GM18519 (cell line): Measurements from ENCODE around the gene LDLRAD4.

ENCODE experiments used
- ATAC-seq: cut with Tn5 transposase; IDR thresholded peaks from one replicate; pipeline ENCODE4 v1.9.1; 2021; ENCODE audit warnings: mild to moderate bottlenecking, moderate library complexity; ENCODE audit not compliant: unreplicated experiment, low FRiP score

Gene LDLRAD4

DNA sequence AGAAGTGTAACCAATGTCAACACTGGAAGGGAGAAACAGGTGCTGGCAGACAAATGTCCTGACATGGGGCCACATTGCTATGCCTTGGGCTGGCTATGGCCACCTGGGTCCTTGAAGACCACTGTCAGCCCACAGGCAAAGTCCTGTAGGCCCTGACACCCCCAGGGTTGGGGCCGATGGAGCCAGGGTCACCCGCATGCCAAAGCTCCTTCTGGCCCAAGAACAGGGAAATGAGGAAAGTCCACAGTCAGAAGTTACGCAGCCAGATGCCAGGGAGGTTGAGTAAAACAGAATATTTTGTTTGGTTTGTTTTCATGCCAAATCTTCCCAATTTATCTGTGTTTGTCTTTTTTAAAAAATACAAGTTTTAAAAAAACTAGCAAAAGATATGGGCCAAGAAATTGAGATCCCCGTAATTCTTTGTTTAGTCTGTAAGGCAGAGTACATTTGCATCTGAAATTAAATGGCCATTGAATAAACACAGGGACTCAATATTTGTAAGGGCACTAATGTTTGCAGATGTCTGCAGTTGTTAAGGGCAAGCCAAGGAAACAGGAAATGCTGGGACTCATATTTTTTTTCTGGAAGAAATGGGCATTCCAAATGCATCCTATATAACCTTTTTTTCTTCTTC, 321.4 kb downstream of the LDLRAD4 start:
- ATAC-seq = no peak

DNA sequence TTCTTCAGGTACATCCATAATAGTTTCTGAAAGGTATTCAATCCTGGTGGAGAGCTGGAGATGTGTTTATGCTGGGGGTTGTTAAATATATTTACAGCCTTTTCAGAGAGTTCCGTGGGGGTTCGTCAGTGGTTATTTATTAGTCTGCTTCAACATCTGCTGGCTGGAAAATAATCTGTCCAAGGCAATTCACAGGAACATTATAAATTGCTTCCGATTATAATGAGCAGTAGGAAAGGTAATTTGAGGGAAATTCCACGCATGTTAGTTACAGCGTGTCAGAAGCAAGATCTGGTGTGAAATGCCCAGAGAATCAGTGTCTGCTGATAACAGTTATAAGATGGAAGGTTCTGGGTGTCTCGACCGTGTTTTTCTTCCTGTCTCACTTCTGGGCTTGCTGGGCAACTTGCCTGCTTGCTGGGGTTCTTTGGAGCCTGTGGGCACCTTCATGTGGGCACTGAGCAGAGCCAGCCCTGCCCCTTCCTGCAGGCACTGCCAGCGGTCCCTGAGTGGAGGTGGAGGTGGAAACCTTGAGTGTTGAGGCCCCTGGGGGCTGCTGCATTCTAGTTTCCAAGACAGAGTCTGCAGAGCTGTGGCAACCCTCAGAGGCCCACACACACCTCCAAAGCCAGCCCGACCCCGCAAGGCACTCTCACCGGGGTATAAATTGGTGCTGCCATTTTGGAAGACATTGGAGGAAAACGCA, 322.1 kb downstream of the LDLRAD4 start:
- ATAC-seq = no peak

DNA sequence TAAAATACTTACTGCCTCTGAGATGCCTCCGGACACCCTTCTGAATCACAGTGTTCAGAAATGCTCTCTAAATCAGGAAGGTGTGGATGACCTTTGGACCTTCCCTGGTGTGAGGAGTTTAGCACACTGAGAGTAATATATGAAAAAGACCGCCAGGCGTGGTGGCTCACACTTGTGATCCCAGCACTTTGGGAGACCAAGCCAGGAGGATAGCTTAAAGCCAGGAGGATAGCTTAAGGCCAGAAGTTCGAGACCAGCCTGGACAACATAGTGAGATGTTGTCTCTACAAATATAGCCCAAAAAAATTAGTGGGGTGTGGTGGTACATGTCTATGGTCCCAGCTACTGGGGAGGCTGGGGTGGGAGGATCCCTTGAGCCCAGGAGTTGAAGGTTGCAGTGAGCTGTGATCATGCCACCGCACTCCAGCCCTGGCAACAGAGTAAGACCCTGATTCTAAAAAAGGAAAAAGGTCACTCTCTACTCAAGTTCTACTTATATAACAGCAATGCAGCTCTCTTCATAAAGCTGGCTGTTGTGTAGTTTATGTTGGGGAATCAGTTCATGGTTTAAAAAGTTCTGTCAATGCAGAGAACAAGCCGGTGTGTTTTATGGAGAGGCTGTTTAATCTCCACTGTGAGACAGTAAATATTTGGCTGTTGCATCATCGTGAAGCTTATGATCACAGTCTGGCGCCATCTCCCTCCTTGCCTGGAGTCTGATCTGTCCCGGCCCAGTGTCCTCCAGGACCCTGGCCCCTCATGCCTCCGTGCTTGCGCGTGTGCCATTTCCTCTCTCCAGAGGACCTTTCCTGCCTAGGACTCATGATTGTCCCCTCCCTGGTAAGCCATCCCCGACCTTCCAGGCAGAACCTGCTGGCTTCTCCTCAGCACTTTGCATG, 323.3 kb downstream of the LDLRAD4 start:
- ATAC-seq = no peak

DNA sequence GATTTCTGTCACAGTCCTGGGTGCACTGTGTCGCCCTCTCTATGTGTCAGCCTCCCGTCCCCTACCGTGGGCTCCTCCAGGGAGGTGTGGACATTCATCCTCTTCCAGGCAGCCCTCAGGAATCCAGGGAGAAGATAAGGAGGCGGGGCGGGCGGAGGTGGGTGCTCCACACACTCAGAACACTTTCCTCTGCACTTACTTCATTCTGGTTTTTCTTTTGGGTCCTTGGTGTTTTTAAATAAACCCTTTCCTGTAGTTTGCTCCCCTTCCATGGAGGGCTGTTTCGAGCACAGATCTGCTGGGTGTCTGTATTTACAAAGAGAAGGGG, 323.9 kb downstream of the LDLRAD4 start:
- ATAC-seq = no peak

DNA sequence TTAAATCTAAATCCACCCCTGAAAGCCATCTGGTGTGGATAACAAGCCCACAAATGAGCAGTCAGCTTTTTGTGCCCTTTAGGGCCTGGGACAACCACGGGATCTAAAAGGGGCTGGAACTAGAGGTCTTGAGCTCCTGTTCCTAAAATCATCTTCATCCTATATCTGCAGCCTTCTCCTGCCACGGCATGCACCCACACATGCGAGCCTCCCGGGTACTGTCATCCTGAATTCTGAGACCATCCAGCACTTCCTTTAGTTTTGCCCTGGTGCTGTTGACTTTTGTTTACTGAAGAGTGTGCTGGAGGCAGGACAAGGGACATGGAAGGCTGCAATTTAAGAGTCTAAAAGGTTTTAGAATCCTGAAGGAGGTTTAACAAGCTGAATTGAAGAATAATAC, 324.6 kb downstream of the LDLRAD4 start:
- no peak for ATAC-seq

DNA sequence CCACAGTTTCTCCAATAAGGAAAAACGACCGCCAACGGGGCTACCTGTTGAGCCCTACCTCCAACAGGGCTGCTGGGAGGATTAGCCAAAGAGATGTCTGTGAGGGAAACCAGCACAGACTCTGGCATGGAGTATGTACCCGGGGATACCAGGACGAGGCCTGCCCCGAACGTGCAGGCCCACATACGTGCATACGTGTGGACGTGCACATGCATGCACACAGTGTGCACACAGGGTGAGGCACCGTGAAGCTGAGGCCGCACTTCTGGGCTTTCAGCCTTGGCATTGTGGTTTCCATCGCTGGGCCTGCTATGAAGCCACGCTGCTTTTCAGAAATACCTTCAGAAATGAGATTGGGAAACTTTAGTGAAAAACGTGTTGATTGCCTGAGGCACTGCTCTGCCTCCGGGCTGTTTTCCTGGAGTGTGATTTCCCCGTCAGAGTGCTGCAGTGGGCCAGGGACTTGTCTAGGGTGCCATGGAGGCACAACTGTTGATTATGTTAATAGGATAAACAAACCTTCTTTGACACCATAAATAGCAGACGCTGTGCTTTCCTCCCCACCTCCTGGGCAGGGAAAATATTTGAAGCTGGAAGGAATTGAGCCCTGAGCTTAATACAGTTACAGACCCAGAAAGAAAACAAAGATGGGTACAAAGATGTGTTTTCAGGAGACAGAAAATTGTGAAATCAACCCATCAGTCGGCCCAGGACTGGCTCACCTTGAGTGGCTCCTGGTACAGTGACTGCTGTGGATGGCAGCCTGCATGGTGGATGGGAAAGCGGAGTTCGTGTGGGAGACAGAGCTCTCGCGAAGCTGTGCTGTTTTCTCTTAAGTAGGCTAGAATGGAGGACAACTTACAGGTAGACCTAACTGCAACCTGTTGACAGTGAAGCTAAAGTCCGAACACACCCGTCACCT, 325.5 kb downstream of the LDLRAD4 start:
- ATAC-seq = no peak

DNA sequence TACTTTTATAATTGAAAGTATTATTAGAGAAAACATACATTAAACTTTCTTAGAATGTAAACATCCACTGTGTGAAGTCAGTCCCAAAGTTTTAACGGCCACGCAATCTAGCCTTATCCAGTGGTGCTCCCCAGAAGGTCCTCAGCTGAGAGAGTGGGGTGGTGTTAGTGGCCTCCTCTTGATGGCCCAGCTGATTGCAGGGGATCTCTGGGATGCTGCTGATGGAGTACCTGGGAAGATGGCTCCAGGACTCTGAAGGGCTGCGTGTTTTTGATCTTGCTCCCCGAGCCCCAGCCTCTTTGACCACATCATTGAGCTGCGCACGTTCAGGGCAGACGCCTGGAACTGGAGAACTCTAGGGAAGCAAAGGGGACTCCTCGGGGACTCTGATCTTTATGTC, 326.4 kb downstream of the LDLRAD4 start:
- ATAC-seq = no peak

DNA sequence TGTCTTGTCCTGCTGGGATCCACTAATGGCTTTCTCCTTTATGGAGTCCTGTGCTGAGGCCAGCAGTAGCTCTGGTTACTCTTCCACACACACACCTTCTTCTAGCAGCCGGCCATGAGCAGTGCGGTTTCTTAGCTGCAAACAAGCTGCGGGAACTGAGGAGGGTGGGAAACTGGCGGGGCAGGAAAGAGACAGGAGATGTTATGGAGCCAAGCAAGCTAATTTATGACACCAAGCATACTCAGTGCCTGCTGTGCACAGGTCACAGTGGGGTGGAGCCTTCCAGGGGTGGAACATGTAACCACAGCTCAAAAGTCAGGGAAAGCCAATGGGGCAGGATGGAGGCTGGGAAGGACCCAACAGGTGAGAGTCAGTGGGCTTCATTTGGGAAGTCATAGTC, 327.0 kb downstream of the LDLRAD4 start:
- ATAC-seq = no peak

DNA sequence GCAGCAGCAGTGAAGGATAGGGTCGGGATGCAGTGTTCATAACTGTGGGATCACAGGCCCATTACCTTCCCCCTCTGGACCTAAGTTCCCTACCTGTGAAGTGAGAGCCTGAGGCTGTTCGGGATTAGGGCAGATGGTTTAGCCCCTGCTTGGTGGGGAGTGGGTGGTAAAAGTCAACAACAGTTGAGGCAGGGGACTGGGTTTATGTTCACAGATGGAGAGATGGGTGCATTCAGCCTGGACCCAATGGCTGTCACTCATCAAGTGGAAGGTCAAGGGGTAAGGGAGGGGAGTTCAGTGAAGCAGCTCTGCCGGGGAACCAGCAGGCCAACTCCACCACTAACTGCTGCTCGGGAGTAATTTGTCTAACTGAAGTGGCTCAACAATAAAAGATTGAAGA, 327.4 kb downstream of the LDLRAD4 start:
- no peak for ATAC-seq

DNA sequence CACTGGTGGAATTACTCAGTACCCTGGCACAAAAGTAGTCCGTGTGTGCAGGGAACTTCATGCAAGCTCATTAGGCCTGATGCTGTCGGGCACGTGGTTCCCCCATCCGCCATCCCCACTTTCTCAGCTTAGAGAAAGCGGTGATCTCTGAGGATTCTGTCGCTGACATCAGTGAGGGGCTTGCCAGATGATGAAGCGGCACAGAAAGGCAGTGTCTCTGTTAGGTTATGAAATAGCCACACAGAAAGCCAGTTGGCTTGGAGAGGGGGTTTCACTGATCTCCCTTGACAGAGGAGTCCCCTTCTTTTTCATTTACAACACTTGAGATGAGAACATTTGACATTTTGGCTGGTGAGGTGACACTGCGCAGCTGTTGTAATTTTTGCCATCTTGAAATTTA, 328.1 kb downstream of the LDLRAD4 start:
- ATAC-seq = no peak

DNA sequence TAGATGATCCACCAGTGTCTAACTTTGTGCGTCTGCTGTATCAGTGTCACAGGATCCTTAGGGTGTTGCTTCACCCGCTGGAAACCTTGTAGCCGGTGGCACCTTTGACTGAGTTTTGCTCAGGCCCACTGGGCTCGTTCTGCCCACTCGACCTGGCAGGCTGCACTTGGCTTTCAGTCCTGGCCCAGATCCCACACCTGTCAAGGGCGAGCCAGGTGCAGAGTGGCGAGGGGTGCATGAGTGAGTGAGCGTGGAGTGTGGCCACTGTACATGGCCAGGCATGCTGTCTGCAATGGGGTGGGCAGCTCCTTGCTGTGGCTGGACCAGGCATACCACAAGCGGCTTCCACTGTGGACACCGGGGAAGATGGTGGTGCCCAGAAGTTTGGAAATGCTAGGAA, 328.8 kb downstream of the LDLRAD4 start:
- no peak for ATAC-seq

DNA sequence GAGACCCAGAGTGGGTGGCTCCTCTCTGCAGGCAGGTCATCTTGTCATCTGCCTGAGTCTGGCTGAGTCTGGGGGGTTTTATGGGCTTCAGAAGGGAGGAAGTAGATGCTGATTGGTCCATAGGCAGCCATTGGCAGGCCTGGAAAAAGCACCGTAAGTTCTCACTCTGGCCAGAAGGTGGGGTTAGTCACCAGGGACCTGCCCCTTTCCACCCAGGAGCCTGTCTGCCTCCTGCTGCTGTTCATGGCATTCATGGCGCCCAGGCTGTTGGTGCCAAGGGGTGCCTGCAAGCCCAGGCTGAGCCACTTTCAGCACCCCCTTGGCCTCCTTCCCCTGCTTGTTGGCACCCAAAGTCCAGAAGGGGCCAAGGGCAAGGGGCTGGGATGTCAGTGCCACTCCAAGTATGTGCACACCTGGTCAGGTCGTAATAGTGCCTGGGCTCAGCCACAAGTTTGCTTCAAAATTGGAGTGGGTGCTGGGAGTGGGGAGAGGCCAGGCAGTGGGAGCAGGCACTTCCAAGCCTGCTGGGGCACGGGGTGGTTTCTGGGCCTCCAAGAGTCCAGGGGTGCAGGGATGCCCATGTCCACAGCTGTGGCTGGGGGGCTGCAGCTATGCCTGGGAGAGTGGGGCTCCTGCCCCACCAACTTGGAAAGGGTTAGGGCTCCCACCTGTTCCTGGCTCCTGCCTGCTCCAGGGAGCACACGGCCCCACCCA, 329.7 kb downstream of the LDLRAD4 start:
- ATAC-seq = no peak

DNA sequence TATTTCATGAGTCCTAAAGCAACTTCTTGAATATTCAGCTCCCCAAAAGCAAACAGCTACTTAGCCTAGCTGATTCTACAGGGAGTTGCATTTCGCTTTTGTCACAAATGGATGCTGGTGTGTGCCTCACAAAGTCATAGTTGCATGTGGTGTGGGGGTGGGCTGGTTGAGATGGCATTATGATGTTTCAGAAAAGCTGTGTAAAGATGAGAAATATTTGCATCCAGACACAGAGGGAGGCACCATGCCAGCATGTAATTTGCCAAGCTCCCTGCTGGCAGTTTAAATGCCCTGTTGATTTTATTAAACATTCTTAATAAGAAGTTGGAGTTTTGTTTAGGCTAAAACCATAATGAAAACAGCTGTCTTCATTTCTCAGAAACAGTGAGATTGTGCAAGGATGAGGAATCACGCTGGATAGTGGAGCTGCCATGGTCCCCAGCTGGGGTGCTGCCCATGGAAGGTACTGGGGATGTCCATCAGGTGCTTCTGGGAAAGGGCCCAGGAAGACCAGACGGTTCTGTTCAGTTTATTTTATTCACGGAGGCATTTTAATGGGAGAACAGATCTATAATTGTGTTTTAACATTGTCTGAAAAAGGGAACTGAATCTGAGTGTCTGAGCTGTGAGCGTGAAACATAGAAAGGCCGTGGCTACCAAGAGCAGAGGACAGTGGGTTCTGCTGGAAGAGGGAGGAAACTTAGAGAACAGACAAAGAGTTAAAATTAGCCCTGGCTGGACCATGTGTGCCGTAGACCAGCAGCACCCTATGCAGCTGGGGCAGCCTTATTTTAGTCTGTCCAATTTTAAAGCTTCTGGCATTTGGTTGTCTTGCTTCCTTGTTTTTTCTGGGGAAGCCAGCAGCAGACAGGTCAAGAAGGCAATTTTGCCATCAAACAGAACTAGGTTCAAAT, 330.7 kb downstream of the LDLRAD4 start:
- peak; percentile 67 for ATAC-seq

DNA sequence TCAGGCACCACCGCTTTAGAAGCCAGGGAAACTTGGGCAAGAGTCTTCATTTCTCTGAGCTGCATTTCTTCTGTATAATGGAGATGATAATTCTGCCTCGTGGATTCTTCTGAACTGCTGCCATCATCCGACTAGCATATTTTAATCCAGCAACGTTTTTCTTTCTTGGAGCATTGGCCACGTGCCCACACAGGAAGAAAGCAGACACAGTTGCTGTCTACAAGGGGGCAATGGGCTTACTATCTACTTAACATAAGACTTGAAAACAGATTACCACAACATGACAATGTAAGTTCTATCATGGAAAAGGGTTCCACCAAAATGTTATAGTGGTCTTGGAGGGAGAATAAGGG, 331.3 kb downstream of the LDLRAD4 start:
- ATAC-seq = no peak

DNA sequence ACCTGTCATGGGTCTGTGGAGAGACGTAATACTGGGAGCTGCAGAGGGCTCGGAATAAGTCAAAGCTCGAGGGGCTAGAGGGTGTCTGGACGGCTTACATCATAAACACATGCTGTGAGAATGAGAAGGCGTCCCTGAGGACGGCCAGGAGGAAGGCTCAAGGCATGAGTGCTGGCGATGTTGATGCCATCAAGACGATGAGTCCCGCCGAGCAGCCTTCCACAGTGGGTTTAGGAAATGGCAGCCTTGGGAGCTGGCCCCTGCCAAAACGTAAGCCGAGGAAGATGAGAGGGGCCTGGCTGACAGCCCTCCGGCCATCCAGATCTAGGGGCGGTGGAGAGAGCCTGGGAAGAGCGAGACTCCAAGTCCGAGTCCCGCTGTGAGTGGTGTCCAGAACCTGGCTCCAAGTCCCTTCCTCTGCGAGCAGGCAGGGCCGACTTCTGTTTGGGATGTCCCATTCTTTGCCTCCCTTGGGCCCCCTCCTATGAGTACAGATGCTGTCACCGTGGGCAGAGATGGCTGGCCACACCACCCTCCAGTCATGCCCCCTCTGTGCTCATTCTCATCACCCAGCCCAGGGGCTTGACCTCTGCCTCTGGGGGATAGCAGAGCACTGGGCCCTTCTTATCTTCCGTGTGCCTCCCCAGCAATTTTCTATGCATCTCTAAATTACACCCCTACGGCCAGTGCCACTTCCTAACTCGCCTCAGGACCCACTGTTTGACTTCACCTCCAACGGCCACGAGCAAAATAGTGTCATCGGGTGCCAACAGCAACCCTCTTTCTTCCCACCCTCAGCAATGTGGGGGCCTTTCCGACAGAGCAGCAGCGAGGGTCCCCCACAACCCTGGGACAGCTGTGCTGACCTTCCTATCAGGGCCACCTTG, 332.1 kb downstream of the LDLRAD4 start:
- no peak for ATAC-seq

DNA sequence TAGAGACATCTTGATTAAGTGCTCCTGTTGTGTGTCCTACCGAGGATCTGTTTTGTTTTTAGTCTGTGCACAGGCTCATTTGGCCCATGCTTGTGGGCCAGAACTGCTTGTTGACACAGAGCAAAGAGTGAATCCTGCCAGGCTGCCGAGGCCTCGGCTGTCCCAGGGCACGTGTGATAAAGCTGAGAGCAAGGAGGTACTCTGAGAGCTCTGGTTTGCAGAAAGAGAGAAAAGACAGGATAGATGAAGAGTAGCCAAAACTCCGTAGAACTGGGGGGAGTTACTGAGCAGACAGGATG, 332.7 kb downstream of the LDLRAD4 start:
- no peak for ATAC-seq

DNA sequence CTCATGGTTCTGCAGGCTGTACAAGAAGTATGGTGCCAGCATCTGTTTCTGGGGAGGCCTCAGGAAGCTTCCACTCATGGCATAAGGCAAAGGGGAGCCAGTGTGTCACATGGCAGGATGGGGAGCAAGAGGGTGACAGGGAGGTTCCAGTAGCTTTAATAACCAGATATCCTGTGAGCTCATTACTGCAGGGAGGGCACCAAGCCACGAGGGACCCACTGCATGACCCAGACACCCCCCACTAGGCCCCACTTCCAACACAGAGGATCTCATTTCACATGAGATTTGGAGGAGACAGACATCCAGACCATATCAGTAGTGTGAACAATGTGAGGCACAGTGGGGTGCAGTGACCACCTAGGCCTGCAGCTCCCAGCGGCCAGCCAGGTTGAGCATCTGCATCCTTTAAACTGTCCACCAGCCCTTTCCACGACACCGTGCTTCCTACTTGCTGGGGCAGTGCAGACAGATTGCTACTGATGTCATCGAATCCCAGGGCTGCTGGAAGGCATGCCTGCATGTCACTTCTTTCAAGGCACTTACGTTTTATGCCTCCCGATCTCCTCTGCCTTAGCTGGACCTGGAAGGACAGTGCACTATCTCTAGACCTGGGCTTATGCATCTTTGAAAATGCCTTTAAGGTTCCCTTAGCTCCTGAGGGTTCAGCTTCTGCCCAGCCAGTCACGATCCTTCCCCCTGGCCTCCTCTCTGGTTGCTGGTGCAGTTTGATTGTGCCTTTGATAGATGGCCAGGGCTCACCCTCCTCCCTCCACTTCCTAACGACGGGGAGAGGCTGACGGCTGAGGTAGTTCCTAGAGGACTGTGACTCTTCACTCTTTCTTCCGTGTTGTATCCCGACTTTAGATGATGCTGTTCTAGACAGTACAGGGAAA, 333.5 kb downstream of the LDLRAD4 start:
- ATAC-seq = no peak
